K562 (cell line): ENCODE measurements around the gene TNP1. TPM values are rescaled to one million over a fixed set of nuclear protein-coding genes. Genes with fewer than 3 reads are reported as not detected.

ENCODE experiments used
- ATAC-seq: fragments of 200-7000 bp; cut with Tn5 transposase; 3 replicates; pipeline ENCODE4 v1.9.1; 2020; ENCODE audit warnings: moderate library complexity
- BruUV-seq: library from RNA; stranded (reverse); fragments of 400-500 nt; replicated peaks from 2 replicates; lab custom pipeline; 2021; lab: Mats Ljungman, UMichigan
- CTCF ChIA-PET: fragments of 300-600 bp; formaldehyde crosslinking; extraction: SDS; loops from one replicate; lab custom pipeline; 2021; ENCODE audit warnings: low intra/inter-chr PET ratio; lab: Yijun Ruan, JAX
- POLR2A ChIA-PET: fragments of 300-600, 350-650 bp; sonication (Branson Sonifier 250); formaldehyde crosslinking; extraction: SDS; loops from one replicate; lab custom pipeline; 2021; ENCODE audit warnings: antibody characterized with exemption, inconsistent platforms; lab: Yijun Ruan, JAX
- DNase-seq, 4 experiments: peaks; one replicate each; pipeline versions ENCODE4 v3.0.0 to v3.0.0-alpha.2; 2011 to 2018; ENCODE audit warnings: low spot score in 3 of 4, mixed read lengths in 3 of 4; ENCODE audit errors: extremely low read depth in 1 of 4
- FAIRE-seq: peaks from 2 replicates; lab custom pipeline; 2011; peaks lifted over from hg19 to GRCh38; lab: Jason Lieb, UNC
- H2AFZ ChIP-seq: 2 replicates; pipeline ENCODE4 v1.6.0; 2011; ENCODE audit warnings: low read depth, low read length, control low read depth, inconsistent platforms
- H3K27ac ChIP-seq: fragments of 200-600 bp; 3 replicates; pipeline ENCODE4 v1.8.0; 2011; ENCODE audit warnings: low read depth, mild to moderate bottlenecking, control low read depth, inconsistent platforms, low read length, moderate library complexity, mixed read lengths; ENCODE audit errors: extremely low read depth
- H3K27me3 ChIP-seq, 2 experiments: fragments of 300-600 bp in 1 of 2; 2 replicates in 1 of 2; 3 replicates in 1 of 2; pipeline versions ENCODE4 v1.6.0 to v1.8.0; 2011; ENCODE audit warnings: inconsistent platforms in 2 of 2, low read length in 2 of 2, mild to moderate bottlenecking in 1 of 2, mixed read lengths in 1 of 2, moderate library complexity in 1 of 2; ENCODE audit not compliant: control insufficient read depth in 2 of 2, insufficient read depth in 2 of 2
- H3K36me3 ChIP-seq: fragments of 300-600 bp; 3 replicates; pipeline ENCODE4 v1.8.0; 2011; ENCODE audit warnings: mild to moderate bottlenecking, low read length, inconsistent platforms; ENCODE audit not compliant: control insufficient read depth, insufficient read depth
- H3K4me1 ChIP-seq, 2 experiments: fragments of 200-600 bp in 1 of 2; replicated peaks in 1 of 2; 2 replicates in 1 of 2; 3 replicates in 1 of 2; pipeline versions ENCODE4 v1.5.1 to v1.8.0; 2011; ENCODE audit warnings: inconsistent platforms in 2 of 2, low read length in 2 of 2, mild to moderate bottlenecking in 1 of 2, mixed read lengths in 1 of 2, moderate library complexity in 1 of 2; ENCODE audit not compliant: control insufficient read depth in 2 of 2, insufficient read depth in 2 of 2
- H3K4me2 ChIP-seq: 2 replicates; pipeline ENCODE4 v1.6.1; 2011; ENCODE audit warnings: low read length, control low read depth, inconsistent platforms, mixed read lengths; ENCODE audit not compliant: insufficient read depth
- H3K4me3 ChIP-seq: fragments of 200-600 bp; sonication (generic), shearing (Covaris generic); 2 replicates; pipeline ENCODE4 v1.5.1; 2016; ENCODE audit warnings: control low read depth, inconsistent platforms
- H3K79me2 ChIP-seq: fragments of 200-600 bp; 3 replicates; pipeline ENCODE4 v1.8.0; 2011; ENCODE audit warnings: low read length, inconsistent platforms; ENCODE audit not compliant: control insufficient read depth, insufficient read depth
- H3K9ac ChIP-seq, 2 experiments: 2 replicates each; pipeline versions ENCODE4 v1.6.0 to v1.6.1; 2011; ENCODE audit warnings: low read depth in 2 of 2, low read length in 2 of 2, control low read depth in 1 of 2, inconsistent platforms in 1 of 2, mild to moderate bottlenecking in 1 of 2, mixed read lengths in 1 of 2; ENCODE audit not compliant: insufficient read depth in 1 of 2
- H3K9me1 ChIP-seq: one replicate; pipeline ENCODE4 v1.6.0; 2011; ENCODE audit warnings: inconsistent platforms, mild to moderate bottlenecking, low read length, moderate library complexity; ENCODE audit not compliant: control insufficient read depth, insufficient read depth
- H3K9me3 ChIP-seq: replicated peaks from 2 replicates; pipeline ENCODE4 v1.5.1; 2011; ENCODE audit warnings: low read depth, low read length, inconsistent platforms; ENCODE audit not compliant: control insufficient read depth, insufficient read depth
- H4K20me1 ChIP-seq: replicated peaks from 2 replicates; pipeline ENCODE4 v1.6.1; 2011; ENCODE audit warnings: low read length, inconsistent platforms, mixed read lengths; ENCODE audit not compliant: control insufficient read depth, insufficient read depth
- ATF7 ChIP-seq: fragments of 450-650 bp; IDR thresholded peaks from 2 replicates; pipeline ENCODE4 v1.7.1; 2014; ENCODE audit warnings: mild to moderate bottlenecking, moderate library complexity
- CBX8 ChIP-seq: fragments of 200-600 bp; sonication (generic); IDR thresholded peaks from 2 replicates; pipeline ENCODE4 v1.6.1; 2012; ENCODE audit warnings: borderline replicate concordance, mixed run types, low read depth, mild to moderate bottlenecking, moderate library complexity, mixed read lengths, low read length, control low read depth, inconsistent platforms; ENCODE audit not compliant: poor library complexity, severe bottlenecking; ENCODE audit errors: extremely low read depth
- FOS ChIP-seq: IDR thresholded peaks from 3 replicates; pipeline ENCODE4 v1.6.1; 2011; ENCODE audit not compliant: insufficient read length; ENCODE audit errors: extremely low read depth
- GTF2A2 ChIP-seq: IDR thresholded peaks from 2 replicates; pipeline ENCODE4 v1.6.1; 2016; ENCODE audit warnings: mild to moderate bottlenecking, missing genetic modification characterization, missing compliant biosample characterization
- HNRNPLL ChIP-seq: fragments of 200-400 bp; formaldehyde crosslinking; IDR thresholded peaks from 2 replicates; pipeline ENCODE4 v1.6.1; 2017; ENCODE audit warnings: low read length, low read depth, mild to moderate bottlenecking; ENCODE audit not compliant: poor library complexity, severe bottlenecking
- IRF2 ChIP-seq: sonication (generic); formaldehyde crosslinking; IDR thresholded peaks from 2 replicates; pipeline ENCODE4 v1.8.1; 2022; ENCODE audit warnings: mild to moderate bottlenecking, missing genetic modification reagents
- NFYB ChIP-seq: IDR thresholded peaks from 2 replicates; pipeline ENCODE4 v1.6.1; 2011; ENCODE audit warnings: mild to moderate bottlenecking, moderate library complexity; ENCODE audit not compliant: insufficient read length; ENCODE audit errors: extremely low read depth
- RREB1 ChIP-seq: fragments of 250-450 bp; sonication (Bioruptor Pico); IDR thresholded peaks from 2 replicates; pipeline ENCODE4 v1.4.0; 2020
- WGBS: fragments of 100-300 bp; shearing (Covaris generic); methylation state at CpG from one replicate; pipeline ENCODE4 v1.1.6; 2016; ENCODE audit warnings: low coverage, mixed read lengths; ENCODE audit not compliant: insufficient coverage; ENCODE audit errors: missing lambda C conversion rate; 5-methylcytosine and 5-hydroxymethylcytosine counted together
- in situ Hi-C: fragments of 300-500 bp; cut with MboI; formaldehyde crosslinking; loops from 4 replicates; pipeline ENCODE4 v1.15.0; 2018; ENCODE audit warnings: inconsistent platforms, mixed read lengths
- intact Hi-C: fragments of 100-400 bp; cut with micrococcal nuclease; formaldehyde crosslinking; loops from 2 replicates; pipeline ENCODE4 v1.14.2; 2022
- polyA plus RNA-seq, 8 experiments: library from polyadenylated mRNA; depleted of rRNA in 4 of 8; stranded (reverse) in 5 of 8; unstranded in 3 of 8; fragments of >200 nt; fragmentation: Nextera tagmentation in 2 of 8; fragmentation: Illumina TruSeq in 1 of 8; extraction: Ambion mirVana in 2 of 8; extraction: Trizol in 1 of 8; gene quantifications; 2 replicates each; pipeline versions ENCODE4 v1.2.1 to v1.2.3, GENCODE V29; 2011 to 2014; ENCODE audit warnings: inconsistent platforms in 1 of 8, missing spikeins in 1 of 8
- total RNA-seq, 7 experiments: library from RNA; depleted of rRNA in 6 of 7; stranded (reverse); fragments of >200 nt in 6 of 7; fragmentation: Illumina TruSeq in 2 of 7; extraction: Trizol in 2 of 7; gene quantifications; 2 replicates each; pipeline versions ENCODE4 v1.2.1 to v1.2.3, GENCODE V29; 2011 to 2021; ENCODE audit warnings: low replicate concordance in 1 of 7
- TF ChIP-seq, protein P1 (sequence below): fragments of 150-350 bp; IDR thresholded peaks from 2 replicates; pipeline ENCODE4 v1.6.1; 2014; ENCODE audit warnings: low read depth, mild to moderate bottlenecking, low read length, borderline replicate concordance

TNP1 gene
- total and polyA plus RNA-seq, 9 of the 15 experiments (the other 6 are each of a cell fraction or from before 2014, with no cell fraction given): not detected

- H2AFZ ChIP-seq: no peak overlapping the region
- no peak overlapping the region for H3K27ac ChIP-seq
- no peaks in the 10 kb centered on the region for H4K20me1 ChIP-seq
- intact Hi-C loops: no loop called here
- no peak for ATAC-seq
- H3K4me1 ChIP-seq: peaks cover 0 to 3% of the 10 kb centered on the region in 2 experiments; a peak in 2 of 5 replicates
- H3K36me3 ChIP-seq: no peaks in the 10 kb centered on the region
- in situ Hi-C loops: no loop called here
- no peak overlapping the region for H3K4me2 ChIP-seq
- WGBS: 38% methylated on average over 2 of the region's 2 CpGs
- ChIA-PET POLR2A (no interaction called here), CTCF (no interaction called here)
- H3K4me3 ChIP-seq: no peak overlapping the region
- BruUV-seq: no TSS peak
- H3K9me1 ChIP-seq: no peaks in the 10 kb centered on the region
- no peak for DNase-seq
- H3K27me3 ChIP-seq: no peaks in the 10 kb centered on the region
- H3K9me3 ChIP-seq: no peaks in the 10 kb centered on the region
- H3K9ac ChIP-seq: no peak overlapping the region
- FAIRE-seq: no peak
- no peaks in the 10 kb centered on the region for H3K79me2 ChIP-seq
- TF ChIP-seq, protein P1, sequence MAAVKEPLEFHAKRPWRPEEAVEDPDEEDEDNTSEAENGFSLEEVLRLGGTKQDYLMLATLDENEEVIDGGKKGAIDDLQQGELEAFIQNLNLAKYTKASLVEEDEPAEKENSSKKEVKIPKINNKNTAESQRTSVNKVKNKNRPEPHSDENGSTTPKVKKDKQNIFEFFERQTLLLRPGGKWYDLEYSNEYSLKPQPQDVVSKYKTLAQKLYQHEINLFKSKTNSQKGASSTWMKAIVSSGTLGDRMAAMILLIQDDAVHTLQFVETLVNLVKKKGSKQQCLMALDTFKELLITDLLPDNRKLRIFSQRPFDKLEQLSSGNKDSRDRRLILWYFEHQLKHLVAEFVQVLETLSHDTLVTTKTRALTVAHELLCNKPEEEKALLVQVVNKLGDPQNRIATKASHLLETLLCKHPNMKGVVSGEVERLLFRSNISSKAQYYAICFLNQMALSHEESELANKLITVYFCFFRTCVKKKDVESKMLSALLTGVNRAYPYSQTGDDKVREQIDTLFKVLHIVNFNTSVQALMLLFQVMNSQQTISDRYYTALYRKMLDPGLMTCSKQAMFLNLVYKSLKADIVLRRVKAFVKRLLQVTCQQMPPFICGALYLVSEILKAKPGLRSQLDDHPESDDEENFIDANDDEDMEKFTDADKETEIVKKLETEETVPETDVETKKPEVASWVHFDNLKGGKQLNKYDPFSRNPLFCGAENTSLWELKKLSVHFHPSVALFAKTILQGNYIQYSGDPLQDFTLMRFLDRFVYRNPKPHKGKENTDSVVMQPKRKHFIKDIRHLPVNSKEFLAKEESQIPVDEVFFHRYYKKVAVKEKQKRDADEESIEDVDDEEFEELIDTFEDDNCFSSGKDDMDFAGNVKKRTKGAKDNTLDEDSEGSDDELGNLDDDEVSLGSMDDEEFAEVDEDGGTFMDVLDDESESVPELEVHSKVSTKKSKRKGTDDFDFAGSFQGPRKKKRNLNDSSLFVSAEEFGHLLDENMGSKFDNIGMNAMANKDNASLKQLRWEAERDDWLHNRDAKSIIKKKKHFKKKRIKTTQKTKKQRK: no peak
- TF ChIP-seq GTF2A2 (no peak), ATF7 (no peak), HNRNPLL (no peak), IRF2 (no peak), FOS (no peak), NFYB (no peak), RREB1 (CRISPR knock-in tag) (no peak), CBX8 (no peak)
Observed at GRCh38 chr2:216904554-216904953, 44.7 kb upstream of the TNP1 start.
